Endothelial cell of umbilical vein (primary cell): ENCODE measurements around the gene OR2L8. TPM values are rescaled to one million over a fixed set of nuclear protein-coding genes. Genes with fewer than 3 reads are reported as not detected.

Source experiments
- BruUV-seq: library from RNA; stranded (reverse); fragments of 400-500 nt; replicated peaks from 2 replicates; lab custom pipeline; 2021; lab: Mats Ljungman, UMichigan
- CTCF ChIA-PET: fragments of 300-600, 350-600 bp; sonication (Branson Sonifier 250); formaldehyde crosslinking; loops from one replicate; lab custom pipeline; 2021; ENCODE audit warnings: antibody characterized with exemption, inconsistent platforms; lab: Charles Lee
- POLR2A ChIA-PET: fragments of 300-600, 350-600 bp; sonication (Branson Sonifier 250); formaldehyde crosslinking; loops from one replicate; lab custom pipeline; 2021; ENCODE audit warnings: antibody characterized with exemption, inconsistent platforms; lab: Charles Lee
- DNase-seq: peaks from one replicate; pipeline ENCODE4 v3.0.0-alpha.2; 2011; ENCODE audit warnings: low read depth, low spot score
- FAIRE-seq: peaks from 2 replicates; lab custom pipeline; 2011; peaks lifted over from hg19 to GRCh38; lab: Jason Lieb, UNC
- H2AFZ ChIP-seq: 2 replicates; pipeline ENCODE4 v1.6.0; 2012; ENCODE audit warnings: low read depth, low read length, control low read depth, inconsistent platforms
- H3K27ac ChIP-seq: 2 replicates; pipeline ENCODE4 v1.5.1; 2011; ENCODE audit warnings: low read depth, mild to moderate bottlenecking, control low read depth, low read length, moderate library complexity; ENCODE audit not compliant: insufficient read depth
- H3K27me3 ChIP-seq, 2 experiments: 2 replicates each; pipeline versions ENCODE4 v1.6.0 to v1.6.1; 2011; ENCODE audit warnings: low read length in 2 of 2, mixed read lengths in 1 of 2; ENCODE audit not compliant: control insufficient read depth in 2 of 2, insufficient read depth in 2 of 2
- H3K36me3 ChIP-seq, 2 experiments: 2 replicates in 1 of 2; 3 replicates in 1 of 2; pipeline ENCODE4 v1.5.1; 2011; ENCODE audit warnings: low read length in 2 of 2, mild to moderate bottlenecking in 1 of 2, moderate library complexity in 1 of 2; ENCODE audit not compliant: control insufficient read depth in 2 of 2, insufficient read depth in 2 of 2; ENCODE audit errors: extremely low read depth in 1 of 2
- H3K4me1 ChIP-seq: 3 replicates; pipeline ENCODE4 v1.5.1; 2011; ENCODE audit warnings: mild to moderate bottlenecking, low read length; ENCODE audit not compliant: control insufficient read depth, insufficient read depth; ENCODE audit errors: extremely low read depth
- H3K4me2 ChIP-seq: 2 replicates; pipeline ENCODE4 v1.6.1; 2011; ENCODE audit warnings: low read length, control low read depth, mixed read lengths; ENCODE audit not compliant: insufficient read depth
- H3K4me3 ChIP-seq, 3 experiments: fragments of 200-600 bp in 1 of 3; sonication (generic), shearing (Covaris generic) in 1 of 3; replicated peaks in 1 of 3; 2 replicates each; pipeline ENCODE4 v1.5.1; 2011 to 2016; ENCODE audit warnings: control low read depth in 3 of 3, low read length in 3 of 3, mild to moderate bottlenecking in 2 of 3, inconsistent platforms in 1 of 3, low read depth in 1 of 3, moderate library complexity in 1 of 3; ENCODE audit not compliant: insufficient read depth in 1 of 3
- H3K79me2 ChIP-seq: 2 replicates; pipeline ENCODE4 v1.6.0; 2012; ENCODE audit warnings: low read length, inconsistent platforms; ENCODE audit not compliant: control insufficient read depth, insufficient read depth
- H3K9ac ChIP-seq: replicated peaks from 2 replicates; pipeline ENCODE3; 2011; ENCODE audit warnings: low read length, control low read depth; ENCODE audit not compliant: insufficient read depth; ENCODE audit errors: extremely low read depth
- H3K9me1 ChIP-seq: replicated peaks from 3 replicates; pipeline ENCODE4 v1.6.0; 2011; ENCODE audit warnings: mild to moderate bottlenecking, low read length; ENCODE audit not compliant: control insufficient read depth, insufficient read depth; ENCODE audit errors: extremely low read depth
- H3K9me3 ChIP-seq: replicated peaks from 2 replicates; pipeline ENCODE4 v1.5.1; 2012; ENCODE audit warnings: low read length, inconsistent platforms; ENCODE audit not compliant: control insufficient read depth, insufficient read depth
- H4K20me1 ChIP-seq: replicated peaks from 2 replicates; pipeline ENCODE3; 2011; ENCODE audit warnings: mild to moderate bottlenecking, low read length; ENCODE audit not compliant: control insufficient read depth, insufficient read depth; ENCODE audit errors: extremely low read depth
- CTCF ChIP-seq, 2 donors: IDR thresholded peaks; 1 replicate in 1 of 2; 2 replicates in 1 of 2; pipeline ENCODE4 v1.5.1; 2011; ENCODE audit warnings: low read length in 2 of 2, mild to moderate bottlenecking in 2 of 2, moderate library complexity in 2 of 2, control low read depth in 1 of 2, inconsistent platforms in 1 of 2, low read depth in 1 of 2; ENCODE audit not compliant: insufficient read depth in 1 of 2; ENCODE audit errors: extremely low read depth in 1 of 2
- FOS ChIP-seq: IDR thresholded peaks from 2 replicates; pipeline ENCODE4 v1.6.1; 2011; ENCODE audit warnings: mild to moderate bottlenecking, low read length, moderate library complexity, borderline replicate concordance; ENCODE audit not compliant: insufficient read depth
- MYC ChIP-seq: IDR thresholded peaks from one replicate; pipeline ENCODE4 v1.6.1; 2011; ENCODE audit warnings: mild to moderate bottlenecking, low read depth, low read length
- POLR2AphosphoS5 ChIP-seq: IDR thresholded peaks from 2 replicates; pipeline ENCODE4 v1.6.1; 2012; ENCODE audit warnings: low read depth, mild to moderate bottlenecking, control low read depth, low read length, moderate library complexity; ENCODE audit not compliant: insufficient read depth
- dilution Hi-C: fragments of 300-500 bp; cut with MboI; formaldehyde crosslinking; loops from one replicate; pipeline ENCODE4 v1.15.0; 2019; ENCODE audit warnings: low sequenced_read_pairs; ENCODE audit not compliant: extremely low pct_ligation_motif_present
- intact Hi-C: fragments of 100-400 bp; cut with micrococcal nuclease; formaldehyde crosslinking; loops from one replicate; pipeline ENCODE4 v1.10.0; 2022
- polyA plus RNA-seq, 4 experiments: library from polyadenylated mRNA; depleted of rRNA in 3 of 4; stranded (reverse) in 3 of 4; unstranded in 1 of 4; fragments of >200 nt; gene quantifications; 2 replicates each; pipeline versions ENCODE4 v1.2.1 to v1.2.3, GENCODE V29; 2011 to 2012; ENCODE audit warnings: missing spikeins in 1 of 4
- total RNA-seq: library from RNA; stranded (reverse); gene quantifications from 2 replicates; pipeline ENCODE4 v1.2.3, GENCODE V29; 2021

OR2L8 gene
- total and polyA plus RNA-seq, 2 donors (not counting 3 experiments of a cell fraction or from before 2014, with no cell fraction given) = not detected

- POLR2A ChIA-PET = no interaction called here
- TF ChIP-seq MYC = no peak
These were observed 18.0 kb downstream of the OR2L8 start for GRCh38 chr1:247966532-247967204.

GRCh38 chr1:247992986-247993385 lies 44.3 kb downstream of the OR2L8 start:
- H3K4me1 ChIP-seq = no peaks in the 10 kb centered on the region
- no peaks in the 10 kb centered on the region for H3K36me3 ChIP-seq
- FAIRE-seq = no peak
- TF ChIP-seq MYC (no peak), FOS (no peak), CTCF (IDR thresholded peaks at IDR 0.05; ENCODE audit: extremely low read depth in 1 of 2, insufficient read depth in 1 of 2, low read depth in 1 of 2, low read length in 2 of 2) (no peak), POLR2AphosphoS5 (no peak)
- H2AFZ ChIP-seq = no peak overlapping the region
- H3K9me3 ChIP-seq = peaks cover 2% of the 10 kb centered on the region
- no peak overlapping the region for H3K27ac ChIP-seq
- dilution Hi-C loops (no loop called here), intact Hi-C loops (no loop called here)
- POLR2A ChIA-PET = no interaction called here
- BruUV-seq = no TSS peak
- DNase-seq = no peak
- H3K4me2 ChIP-seq = no peak overlapping the region
- no peaks in the 10 kb centered on the region for H4K20me1 ChIP-seq
- no peaks in the 10 kb centered on the region for H3K79me2 ChIP-seq
- CTCF ChIA-PET = no interaction called here
- H3K9me1 ChIP-seq = no peaks in the 10 kb centered on the region
- H3K9ac ChIP-seq = no peak overlapping the region
- H3K4me3 ChIP-seq = no peak overlapping the region
- no peaks in the 10 kb centered on the region for H3K27me3 ChIP-seq

More at GRCh38 chr1:247966532-247967204, 18.0 kb downstream of the OR2L8 start:
- no peak overlapping the region for H3K9ac ChIP-seq
- DNase-seq (no peak), FAIRE-seq (no peak)
- CTCF ChIA-PET = no interaction called here
- no peak overlapping the region for H3K4me3 ChIP-seq
- no peaks in the 10 kb centered on the region for H4K20me1 ChIP-seq
- no peak overlapping the region for H3K4me2 ChIP-seq
- H2AFZ ChIP-seq = no peak overlapping the region
- H3K4me1 ChIP-seq = no peaks in the 10 kb centered on the region
- no TSS peak for BruUV-seq
- no peaks in the 10 kb centered on the region for H3K36me3 ChIP-seq
- H3K27me3 ChIP-seq = no peaks in the 10 kb centered on the region
- peaks cover 4% of the 10 kb centered on the region for H3K9me3 ChIP-seq
- H3K79me2 ChIP-seq = no peaks in the 10 kb centered on the region
- no peaks in the 10 kb centered on the region for H3K9me1 ChIP-seq
- intact Hi-C loops = no loop called here
- no peak overlapping the region for H3K27ac ChIP-seq
- dilution Hi-C loops = no loop called here
